Loucy (cell line): Measurements from ENCODE around the gene GPRIN2.

ENCODE experiments used
- H2AFZ ChIP-seq: fragments of 200-600 bp; sonication (generic); 2 replicates; pipeline ENCODE4 v1.6.0; 2016; ENCODE audit warnings: antibody characterized with exemption, mild to moderate bottlenecking, low read length, moderate library complexity
- H3F3A ChIP-seq: fragments of 200-600 bp; 2 replicates; pipeline ENCODE4 v1.6.0; 2016; ENCODE audit warnings: antibody characterized with exemption, low read depth, mild to moderate bottlenecking
- H3K27me3 ChIP-seq: fragments of 200-600 bp; sonication (generic); 2 replicates; pipeline ENCODE4 v1.6.1; 2014; ENCODE audit warnings: low read length, mild to moderate bottlenecking; ENCODE audit not compliant: insufficient read depth, poor library complexity, severe bottlenecking
- H3K36me3 ChIP-seq: fragments of 200-600 bp; sonication (generic); 2 replicates; pipeline ENCODE4 v1.6.1; 2016; ENCODE audit warnings: low read length; ENCODE audit not compliant: insufficient read depth
- H3K4me1 ChIP-seq: fragments of 200-600 bp; sonication (generic); 2 replicates; pipeline ENCODE4 v1.5.1; 2014; ENCODE audit warnings: low read length, mild to moderate bottlenecking; ENCODE audit not compliant: insufficient read depth, poor library complexity, severe bottlenecking
- H3K4me2 ChIP-seq: fragments of 200-600 bp; sonication (generic); 2 replicates; pipeline ENCODE4 v1.6.0; 2014; ENCODE audit warnings: antibody characterized with exemption, low read length, low read depth, mild to moderate bottlenecking; ENCODE audit not compliant: poor library complexity, severe bottlenecking
- H3K4me3 ChIP-seq: fragments of 200-600 bp; sonication (generic); 2 replicates; pipeline ENCODE4 v1.5.1; 2014; ENCODE audit warnings: low read length, mild to moderate bottlenecking, mixed read lengths; ENCODE audit not compliant: poor library complexity, severe bottlenecking
- H3K79me2 ChIP-seq: fragments of 200-600 bp; sonication (generic); 2 replicates; pipeline ENCODE4 v1.6.1; 2014; ENCODE audit warnings: low read length; ENCODE audit not compliant: insufficient read depth
- H3K9ac ChIP-seq: fragments of 200-600 bp; sonication (generic); 2 replicates; pipeline ENCODE4 v1.6.0; 2014; ENCODE audit warnings: mild to moderate bottlenecking, low read depth, low read length, moderate library complexity; ENCODE audit not compliant: poor library complexity, severe bottlenecking
- H3K9me2 ChIP-seq: fragments of 200-600 bp; sonication (generic); replicated peaks from 2 replicates; pipeline ENCODE4 v1.6.1; 2016; ENCODE audit warnings: low read depth, low read length, mixed read lengths
- H3K9me3 ChIP-seq: fragments of 200-600 bp; sonication (generic); 2 replicates; pipeline ENCODE4 v1.6.1; 2014; ENCODE audit warnings: mild to moderate bottlenecking, antibody characterized with exemption, low read length, low read depth; ENCODE audit not compliant: insufficient read depth
- H4K20me1 ChIP-seq: fragments of 200-600 bp; sonication (generic); 2 replicates; pipeline ENCODE4 v1.6.0; 2014; ENCODE audit warnings: antibody characterized with exemption, low read length, mild to moderate bottlenecking; ENCODE audit not compliant: insufficient read depth, poor library complexity, severe bottlenecking
- EZH2phosphoT487 ChIP-seq: fragments of 200-600 bp; IDR thresholded peaks from 2 replicates; pipeline ENCODE4 v1.6.1; 2018; ENCODE audit warnings: antibody characterized with exemption, mild to moderate bottlenecking, moderate library complexity, borderline replicate concordance
- TF ChIP-seq, protein P1 (sequence below): fragments of 200-600 bp; sonication (generic); conservative IDR thresholded peaks from 2 replicates; pipeline ENCODE4 v1.5.1; 2014; ENCODE audit warnings: mild to moderate bottlenecking, antibody characterized with exemption, low read length

GPRIN2 gene

GRCh38 chr10:46551701-46552525 lies 4.5 kb downstream of the GPRIN2 start:
- Histone ChIP-seq H3K4me1 (no peaks in the 10 kb centered on the region), H3K9ac (no peak overlapping the region), H2AFZ (no peak overlapping the region), H3K79me2 (no peaks in the 10 kb centered on the region), H3K4me3 (no peak overlapping the region), H3K9me3 (no peaks in the 10 kb centered on the region), H3K9me2 (no peaks in the 10 kb centered on the region), H3K4me2 (no peak overlapping the region), H3F3A (no peaks in the 10 kb centered on the region), H4K20me1 (no peaks in the 10 kb centered on the region), H3K27me3 (no peaks in the 10 kb centered on the region), H3K36me3 (no peaks in the 10 kb centered on the region)
- TF ChIP-seq EZH2phosphoT487 = no peak
- TF ChIP-seq, protein P1, sequence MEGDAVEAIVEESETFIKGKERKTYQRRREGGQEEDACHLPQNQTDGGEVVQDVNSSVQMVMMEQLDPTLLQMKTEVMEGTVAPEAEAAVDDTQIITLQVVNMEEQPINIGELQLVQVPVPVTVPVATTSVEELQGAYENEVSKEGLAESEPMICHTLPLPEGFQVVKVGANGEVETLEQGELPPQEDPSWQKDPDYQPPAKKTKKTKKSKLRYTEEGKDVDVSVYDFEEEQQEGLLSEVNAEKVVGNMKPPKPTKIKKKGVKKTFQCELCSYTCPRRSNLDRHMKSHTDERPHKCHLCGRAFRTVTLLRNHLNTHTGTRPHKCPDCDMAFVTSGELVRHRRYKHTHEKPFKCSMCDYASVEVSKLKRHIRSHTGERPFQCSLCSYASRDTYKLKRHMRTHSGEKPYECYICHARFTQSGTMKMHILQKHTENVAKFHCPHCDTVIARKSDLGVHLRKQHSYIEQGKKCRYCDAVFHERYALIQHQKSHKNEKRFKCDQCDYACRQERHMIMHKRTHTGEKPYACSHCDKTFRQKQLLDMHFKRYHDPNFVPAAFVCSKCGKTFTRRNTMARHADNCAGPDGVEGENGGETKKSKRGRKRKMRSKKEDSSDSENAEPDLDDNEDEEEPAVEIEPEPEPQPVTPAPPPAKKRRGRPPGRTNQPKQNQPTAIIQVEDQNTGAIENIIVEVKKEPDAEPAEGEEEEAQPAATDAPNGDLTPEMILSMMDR = no peak

- Histone ChIP-seq H3K9me3 (no peaks in the 10 kb centered on the region), H3K79me2 (no peaks in the 10 kb centered on the region), H3F3A (no peaks in the 10 kb centered on the region), H3K4me1 (no peaks in the 10 kb centered on the region), H3K9ac (no peak overlapping the region), H4K20me1 (no peaks in the 10 kb centered on the region), H2AFZ (no peak overlapping the region), H3K4me2 (no peak overlapping the region), H3K36me3 (no peaks in the 10 kb centered on the region), H3K9me2 (no peaks in the 10 kb centered on the region), H3K27me3 (no peaks in the 10 kb centered on the region), H3K4me3 (no peak overlapping the region)
- TF ChIP-seq EZH2phosphoT487 = no peak
- TF ChIP-seq, protein P1 = no peak
These were observed 5.4 kb downstream of the GPRIN2 start for GRCh38 chr10:46550795-46551700.

- TF ChIP-seq, protein P1 = no peak
- TF ChIP-seq EZH2phosphoT487 = no peak
- Histone ChIP-seq H3K9me2 (no peaks in the 10 kb centered on the region), H3K4me2 (no peak overlapping the region), H3K27me3 (no peaks in the 10 kb centered on the region), H3K9me3 (no peaks in the 10 kb centered on the region), H3K79me2 (no peaks in the 10 kb centered on the region), H3F3A (no peaks in the 10 kb centered on the region), H2AFZ (no peak overlapping the region), H4K20me1 (no peaks in the 10 kb centered on the region), H3K4me1 (no peaks in the 10 kb centered on the region), H3K4me3 (no peak overlapping the region), H3K36me3 (no peaks in the 10 kb centered on the region), H3K9ac (no peak overlapping the region)
These were observed 6.2 kb downstream of the GPRIN2 start for GRCh38 chr10:46550076-46550790.
